Spleen (tissue), 7 donors: Measurements from ENCODE around the gene DLG2.

Experiments used
- POLR2A ChIP-seq, 3 donors: fragments of 450-650 bp; IDR thresholded peaks; one replicate each; pipeline ENCODE4 v1.5.1; 2017; ENCODE audit warnings: antibody characterized with exemption in 3 of 3, mild to moderate bottlenecking in 1 of 3
- POLR2AphosphoS5 ChIP-seq, 3 donors: sonication (generic); formaldehyde crosslinking; IDR thresholded peaks; one replicate each; pipeline ENCODE4 v1.5.1; 2017; ENCODE audit warnings: antibody characterized with exemption in 3 of 3
- TF ChIP-seq, protein P1 (sequence below), 11 experiments: fragments of 200-600 bp in 7 of 11; fragments of 450-650 bp in 4 of 11; sonication (generic) in 4 of 11; IDR thresholded peaks in 8 of 11; conservative IDR thresholded peaks in 3 of 11; 1 replicate in 7 of 11; 2 replicates in 4 of 11; pipeline versions ENCODE4 v1.4.0 to v1.8.0; 2016 to 2021; ENCODE audit warnings: antibody characterized with exemption in 11 of 11, inconsistent platforms in 4 of 11, mild to moderate bottlenecking in 1 of 11
- donor health status: DM: no; HTN: no; CAD: no; lungs with moderate emphysema.
- donor health status: DM: no; HTN: no; CAD: no.
- donor health status: DM: no; HTN: no; CAD: no.

- TF ChIP-seq, protein P1, sequence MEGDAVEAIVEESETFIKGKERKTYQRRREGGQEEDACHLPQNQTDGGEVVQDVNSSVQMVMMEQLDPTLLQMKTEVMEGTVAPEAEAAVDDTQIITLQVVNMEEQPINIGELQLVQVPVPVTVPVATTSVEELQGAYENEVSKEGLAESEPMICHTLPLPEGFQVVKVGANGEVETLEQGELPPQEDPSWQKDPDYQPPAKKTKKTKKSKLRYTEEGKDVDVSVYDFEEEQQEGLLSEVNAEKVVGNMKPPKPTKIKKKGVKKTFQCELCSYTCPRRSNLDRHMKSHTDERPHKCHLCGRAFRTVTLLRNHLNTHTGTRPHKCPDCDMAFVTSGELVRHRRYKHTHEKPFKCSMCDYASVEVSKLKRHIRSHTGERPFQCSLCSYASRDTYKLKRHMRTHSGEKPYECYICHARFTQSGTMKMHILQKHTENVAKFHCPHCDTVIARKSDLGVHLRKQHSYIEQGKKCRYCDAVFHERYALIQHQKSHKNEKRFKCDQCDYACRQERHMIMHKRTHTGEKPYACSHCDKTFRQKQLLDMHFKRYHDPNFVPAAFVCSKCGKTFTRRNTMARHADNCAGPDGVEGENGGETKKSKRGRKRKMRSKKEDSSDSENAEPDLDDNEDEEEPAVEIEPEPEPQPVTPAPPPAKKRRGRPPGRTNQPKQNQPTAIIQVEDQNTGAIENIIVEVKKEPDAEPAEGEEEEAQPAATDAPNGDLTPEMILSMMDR (IDR thresholded peaks at IDR 0.05 in 8 of 11, conservative IDR thresholded peaks at IDR 0.05 in 3 of 11): no peak
- TF ChIP-seq POLR2A (IDR thresholded peaks at IDR 0.05) (no peak), POLR2AphosphoS5 (IDR thresholded peaks at IDR 0.05) (no peak)
Observed at GRCh38 chr11:83764643-83765042, 1862.5 kb downstream of the DLG2 start.
